ENCODE measurements around the gene MAGI1.

DNA sequence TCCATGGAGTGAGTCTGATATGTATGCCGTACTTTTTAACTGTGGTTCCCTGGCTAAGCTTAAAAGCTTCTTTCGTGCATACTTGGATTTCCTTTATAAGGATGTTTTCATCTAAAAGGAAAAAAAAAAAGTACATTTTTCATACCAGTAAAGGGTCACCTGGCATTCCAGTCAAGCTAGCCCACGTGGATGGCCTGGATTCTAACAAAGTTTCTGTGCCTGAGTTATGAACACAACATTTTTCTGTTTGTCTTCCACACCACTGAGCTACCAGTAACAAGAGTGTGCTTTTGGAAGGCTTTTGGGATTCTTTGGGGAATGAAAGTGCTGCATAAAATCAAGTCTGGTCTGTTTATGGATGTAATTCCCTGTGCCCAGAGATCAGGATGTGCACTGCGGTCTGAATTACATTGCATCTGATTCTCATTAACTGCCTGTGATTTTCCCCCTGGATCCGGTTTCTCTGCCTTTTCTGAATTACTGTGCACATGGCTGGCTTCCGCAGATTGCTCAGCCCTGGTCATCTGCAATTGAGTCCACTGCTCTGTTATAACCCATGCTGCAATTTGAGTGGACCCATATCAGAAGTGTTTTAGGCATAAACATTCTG lies 38.2 kb upstream of the MAGI1 start:
- TF ChIP-seq POLR2A (IDR thresholded peaks at IDR 0.05) (no peak), POLR2AphosphoS5 (IDR thresholded peaks at IDR 0.05) (no peak)
- TF ChIP-seq, protein P1, sequence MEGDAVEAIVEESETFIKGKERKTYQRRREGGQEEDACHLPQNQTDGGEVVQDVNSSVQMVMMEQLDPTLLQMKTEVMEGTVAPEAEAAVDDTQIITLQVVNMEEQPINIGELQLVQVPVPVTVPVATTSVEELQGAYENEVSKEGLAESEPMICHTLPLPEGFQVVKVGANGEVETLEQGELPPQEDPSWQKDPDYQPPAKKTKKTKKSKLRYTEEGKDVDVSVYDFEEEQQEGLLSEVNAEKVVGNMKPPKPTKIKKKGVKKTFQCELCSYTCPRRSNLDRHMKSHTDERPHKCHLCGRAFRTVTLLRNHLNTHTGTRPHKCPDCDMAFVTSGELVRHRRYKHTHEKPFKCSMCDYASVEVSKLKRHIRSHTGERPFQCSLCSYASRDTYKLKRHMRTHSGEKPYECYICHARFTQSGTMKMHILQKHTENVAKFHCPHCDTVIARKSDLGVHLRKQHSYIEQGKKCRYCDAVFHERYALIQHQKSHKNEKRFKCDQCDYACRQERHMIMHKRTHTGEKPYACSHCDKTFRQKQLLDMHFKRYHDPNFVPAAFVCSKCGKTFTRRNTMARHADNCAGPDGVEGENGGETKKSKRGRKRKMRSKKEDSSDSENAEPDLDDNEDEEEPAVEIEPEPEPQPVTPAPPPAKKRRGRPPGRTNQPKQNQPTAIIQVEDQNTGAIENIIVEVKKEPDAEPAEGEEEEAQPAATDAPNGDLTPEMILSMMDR (IDR thresholded peaks at IDR 0.05) = no peak
